Activated gamma-delta T cell (primary cell): ENCODE results near the gene TMEM63A.
"Not testable (repeated sequence)": the region's sequence is repeated elsewhere in the genome, so short reads cannot be mapped to it uniquely, and the experiment has no call there.

Source experiments
- DNase-seq: peaks from one replicate; lab custom pipeline; 2025; lab: John Stamatoyannopoulos, UW
- total RNA-seq, 2 donors: gene quantifications; one replicate each; lab custom pipeline; 2026; lab: John Stamatoyannopoulos, UW

The TMEM63A gene
- 127 to 272 reads per million in 2 donors for total RNA-seq

DNA sequence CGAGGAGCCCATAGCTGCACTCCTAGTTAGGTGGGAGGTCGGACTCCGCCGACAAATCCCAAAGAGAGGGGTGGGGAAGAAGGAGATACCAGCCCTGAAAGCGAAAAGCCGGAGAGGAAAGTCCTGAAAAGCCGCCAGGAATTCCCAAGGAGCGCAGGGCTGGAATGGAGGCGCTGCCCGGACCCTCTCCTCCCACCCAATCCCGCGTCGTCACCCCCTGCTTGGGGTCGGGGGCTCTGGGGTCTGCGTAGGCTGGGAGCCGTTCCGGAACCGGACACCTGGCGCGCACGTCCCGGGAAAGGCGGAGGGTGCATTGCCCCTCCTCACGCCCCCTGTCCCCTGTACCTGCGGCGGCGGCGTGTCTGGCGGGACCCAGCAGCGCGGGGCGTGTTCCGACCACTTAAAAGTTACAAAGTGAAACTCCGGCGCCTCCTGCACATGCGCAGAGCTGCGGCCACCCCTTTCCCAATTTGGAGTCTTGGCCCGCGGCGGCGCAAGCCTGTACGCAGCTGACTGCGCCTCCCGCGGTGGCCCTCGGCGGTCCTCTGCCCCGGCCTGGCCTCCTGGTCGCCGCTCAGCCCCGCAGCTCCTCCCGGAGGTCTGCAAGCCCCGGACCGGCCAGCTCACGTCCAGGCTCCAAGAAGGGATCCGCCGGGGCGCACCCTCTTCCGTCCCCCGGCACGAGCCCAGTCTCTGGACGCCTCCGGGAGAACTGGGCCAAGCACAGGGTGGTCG, at the start of gene TMEM63A:
TMEM63A (minus strand) TSS at position 422 of the 735 bp plus-strand sequence. CDS start 4,800 bp downstream, outside the sequence.
- peak; percentile 79 for DNase-seq

- no peak for DNase-seq
Observed at GRCh38 chr1:225931270-225932136, 49.3 kb upstream of the TMEM63A start.

DNA sequence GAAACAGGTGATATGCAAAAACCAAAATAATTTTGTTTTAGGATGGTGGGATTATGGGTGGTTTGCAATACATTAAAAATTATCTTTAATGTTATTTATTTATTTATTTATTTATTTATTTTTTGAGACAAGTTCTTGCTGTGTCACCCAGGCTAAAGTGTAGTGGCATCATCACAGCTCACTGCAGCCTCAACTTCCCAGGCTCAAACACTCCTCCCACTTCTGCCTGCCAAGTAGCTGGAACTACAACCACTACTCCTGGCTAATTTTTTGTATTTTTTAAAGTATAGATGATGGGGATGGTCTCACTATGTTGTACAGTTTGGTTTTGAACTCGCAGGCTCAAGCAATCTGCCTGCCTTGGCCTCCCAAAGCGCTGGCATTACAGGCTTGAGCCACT, 48.4 kb upstream of the TMEM63A start:
- DNase-seq, result no peak

DNA sequence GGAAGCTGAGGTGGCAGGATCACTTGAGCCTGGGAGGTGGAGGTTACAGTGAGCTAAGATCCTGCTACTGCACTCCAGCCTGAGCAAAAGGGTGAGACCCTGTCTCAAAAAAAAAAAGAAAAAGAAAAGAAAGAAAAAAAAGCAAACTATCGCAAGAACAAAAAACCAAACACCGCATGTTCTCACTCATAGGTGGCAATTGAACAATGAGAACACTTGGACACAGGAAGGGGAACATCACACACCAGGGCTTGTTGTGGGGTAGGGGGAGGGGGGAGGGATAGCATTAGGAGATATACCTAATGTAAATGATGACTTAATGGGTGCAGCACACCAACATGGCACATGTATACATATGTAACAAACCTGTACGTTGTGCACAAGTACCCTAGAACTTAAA, 47.3 kb upstream of the TMEM63A start:
- DNase-seq, result not testable (repeated sequence)

- DNase-seq, result no peak
Observed at GRCh38 chr1:225928186-225929175, 46.3 kb upstream of the TMEM63A start.

DNA sequence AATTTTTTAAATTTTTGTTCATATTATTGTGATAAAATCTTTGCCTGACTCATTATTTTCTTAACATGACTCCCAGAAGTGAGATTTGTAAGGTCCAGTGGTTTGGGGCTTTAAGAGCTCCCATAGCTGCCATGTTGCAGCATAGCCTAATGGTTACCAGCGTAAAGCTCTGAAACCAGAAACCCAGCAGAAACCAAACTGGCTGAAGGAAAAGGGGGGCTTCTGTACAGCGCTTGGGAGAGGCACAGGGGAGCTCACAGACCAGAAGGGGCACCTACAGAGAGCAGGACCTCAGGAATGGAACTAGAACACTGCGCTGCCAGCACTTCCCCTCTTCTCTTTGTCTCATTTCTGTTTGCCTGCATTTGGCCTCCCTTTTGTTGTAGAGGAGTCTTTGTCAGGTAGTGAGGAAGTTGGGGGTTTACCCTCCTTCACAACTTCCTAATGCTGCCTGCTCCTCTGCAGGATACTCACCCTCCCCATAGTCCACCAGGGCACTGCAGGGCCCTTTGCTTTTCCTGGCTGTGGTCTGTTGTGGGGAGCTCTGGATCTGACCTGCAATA, 44.5 kb upstream of the TMEM63A start:
- DNase-seq, result no peak

GRCh38 chr1:225923692-225924555, 41.7 kb upstream of the TMEM63A start, which contains the start of gene PYCR2:
PYCR2 (minus strand) TSS chr1:225924250; CDS start chr1:225924110, 140 bp downstream.
- peak; percentile 93 for DNase-seq

DNA sequence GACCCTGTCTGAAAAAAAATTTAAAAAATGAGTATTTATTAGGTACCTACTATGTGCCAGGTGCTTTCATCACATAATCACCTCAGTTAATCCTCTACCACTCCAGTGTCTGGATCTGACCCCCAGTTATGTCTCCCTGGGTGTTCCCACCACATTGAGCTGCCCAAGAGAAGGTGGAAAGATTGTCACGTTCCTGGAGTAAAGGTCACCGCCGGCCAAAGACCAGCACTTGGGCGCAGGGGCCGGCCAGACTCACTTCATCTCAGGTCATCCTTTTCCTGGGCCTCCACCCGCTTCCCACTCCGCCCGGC, 41.2 kb upstream of the TMEM63A start:
- no peak for DNase-seq

- no peak for DNase-seq
Observed at GRCh38 chr1:225921734-225922709, 39.8 kb upstream of the TMEM63A start.

DNA sequence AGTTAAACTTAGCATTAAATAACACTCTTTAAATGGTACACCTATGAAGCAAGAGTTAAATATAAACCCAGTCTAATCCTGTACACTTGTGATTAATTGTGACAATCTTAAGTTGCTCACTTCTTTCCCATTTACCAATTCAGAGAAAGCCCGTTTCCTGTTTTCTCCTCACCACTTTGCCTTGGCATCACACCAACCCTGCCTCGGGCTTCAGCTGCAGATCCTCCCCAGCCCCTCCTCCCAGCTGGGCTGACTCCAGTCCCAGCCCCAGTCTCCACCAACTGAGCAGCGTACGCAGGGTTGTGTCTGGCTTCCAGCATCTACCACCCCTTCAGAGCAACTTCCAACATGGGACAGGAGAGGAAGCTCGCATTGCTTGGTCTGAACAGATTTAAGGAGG, 37.7 kb upstream of the TMEM63A start:
- DNase-seq, result no peak

GRCh38 chr1:225918280-225918679, 36.1 kb upstream of the TMEM63A start:
- DNase-seq, result no peak

- DNase-seq, result no peak
Observed at GRCh38 chr1:225917536-225917935, 35.4 kb upstream of the TMEM63A start.

GRCh38 chr1:225917101-225917500, 34.9 kb upstream of the TMEM63A start:
- no peak for DNase-seq

GRCh38 chr1:225915538-225915991, 33.4 kb upstream of the TMEM63A start:
- DNase-seq, result no peak

DNA sequence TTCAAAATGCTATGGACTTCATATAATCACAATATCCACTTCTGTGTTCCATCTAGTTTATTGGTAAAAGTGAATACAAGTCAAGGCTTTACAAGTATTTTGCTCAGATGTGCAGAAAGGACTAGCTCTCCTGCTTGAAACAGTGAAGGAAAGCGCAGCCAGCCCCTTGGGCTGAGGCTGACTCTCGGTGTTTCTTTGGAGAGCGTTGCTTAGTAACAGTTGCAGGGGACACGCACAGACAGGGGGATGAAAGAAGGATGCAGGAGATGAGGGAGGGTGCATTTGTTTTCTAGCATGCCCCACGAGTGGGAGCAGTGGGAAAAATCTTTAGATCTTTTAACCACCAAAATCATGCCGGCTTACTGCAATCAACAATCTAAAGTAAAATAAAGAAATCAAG, 32.8 kb upstream of the TMEM63A start:
- DNase-seq, result no peak

DNA sequence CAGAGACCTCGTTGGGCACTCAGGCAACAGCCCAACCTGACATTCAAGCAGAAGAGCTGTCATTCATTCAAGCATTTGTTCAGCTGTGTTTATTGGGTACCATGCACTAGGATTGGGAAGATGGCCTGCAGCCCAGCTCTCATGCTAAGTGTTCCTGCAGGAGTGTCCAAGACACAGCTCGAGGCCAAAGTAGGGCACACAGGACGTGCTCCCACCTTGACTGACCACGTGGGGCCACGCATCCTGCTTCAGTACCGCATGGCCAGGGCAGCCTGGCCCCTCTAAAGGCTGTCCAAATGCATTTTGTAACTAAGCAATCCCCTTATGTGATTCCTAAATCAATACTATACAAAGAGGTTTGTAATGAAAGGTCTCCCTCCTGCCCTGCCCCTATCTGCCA, 32.2 kb upstream of the TMEM63A start:
- no peak for DNase-seq

DNA sequence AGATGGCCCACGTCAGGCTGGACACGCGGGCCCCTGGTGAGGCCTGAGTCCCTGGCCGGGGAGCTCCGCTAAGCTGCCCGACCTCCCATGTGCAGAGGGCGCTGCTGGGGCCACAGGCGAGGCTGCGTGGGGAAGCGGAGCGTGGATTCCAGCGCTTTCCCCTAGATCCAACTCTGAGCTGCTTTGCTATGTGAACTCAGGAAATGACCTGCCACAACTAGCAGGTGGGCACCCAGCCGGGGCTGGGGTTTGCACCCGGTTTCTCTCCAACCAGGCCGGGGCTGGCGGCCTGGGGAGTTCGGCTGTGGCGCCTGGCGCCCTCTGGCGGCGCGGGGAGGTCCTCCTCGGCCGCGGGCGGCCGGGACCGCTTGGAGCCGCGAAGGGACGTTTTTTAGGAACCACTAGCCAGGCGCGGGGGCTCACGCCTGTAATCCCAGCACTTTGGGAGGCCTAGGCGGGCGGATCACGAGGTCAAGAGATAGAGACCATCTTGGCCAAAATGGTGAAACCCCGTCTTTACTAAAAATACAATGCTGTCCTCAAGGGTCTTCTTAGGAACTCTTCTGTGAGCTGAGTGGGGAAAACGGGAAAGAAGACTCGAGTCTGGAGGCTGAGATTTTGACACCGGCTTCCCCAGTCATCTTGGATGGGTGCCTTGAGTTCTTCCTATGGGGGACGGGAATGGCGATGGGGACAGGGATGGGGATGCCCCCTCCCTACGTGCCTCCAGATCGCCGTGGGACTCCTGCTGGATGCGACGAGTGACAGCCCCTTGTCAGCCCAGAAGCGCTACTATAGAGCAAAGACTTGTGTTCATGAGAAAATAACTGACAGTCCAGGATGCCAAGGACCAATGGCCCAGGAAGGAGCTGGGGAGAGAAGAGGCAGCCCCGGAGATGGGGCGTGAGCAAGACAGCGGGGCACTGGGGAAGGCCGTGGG, 29.3 kb upstream of the TMEM63A start:
- DNase-seq, result peak; percentile 45

GRCh38 chr1:225909477-225909876, 27.3 kb upstream of the TMEM63A start:
- no peak for DNase-seq
